ENCODE measurements around the gene MINPP1.

MINPP1 gene

DNA sequence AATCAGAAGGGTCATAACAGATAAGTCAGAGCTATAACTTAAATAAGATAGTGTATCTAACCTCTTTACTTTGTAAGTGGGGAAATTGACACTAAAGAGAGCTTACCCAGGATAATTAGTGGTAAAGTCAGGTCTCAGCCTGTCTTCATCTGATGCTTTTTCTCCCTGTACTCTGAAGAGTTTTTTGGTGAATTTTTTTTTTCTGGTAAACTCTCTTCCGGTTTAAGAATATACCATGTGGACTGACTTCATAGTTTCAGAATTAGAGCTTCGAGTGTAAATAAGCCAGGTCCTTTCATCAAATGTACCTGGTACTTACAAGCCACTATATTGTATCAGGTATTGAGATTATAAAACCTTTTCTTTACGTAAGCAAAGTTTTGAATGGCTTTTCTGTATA, 6.8 kb downstream of the MINPP1 start:
- TF ChIP-seq, protein P1, sequence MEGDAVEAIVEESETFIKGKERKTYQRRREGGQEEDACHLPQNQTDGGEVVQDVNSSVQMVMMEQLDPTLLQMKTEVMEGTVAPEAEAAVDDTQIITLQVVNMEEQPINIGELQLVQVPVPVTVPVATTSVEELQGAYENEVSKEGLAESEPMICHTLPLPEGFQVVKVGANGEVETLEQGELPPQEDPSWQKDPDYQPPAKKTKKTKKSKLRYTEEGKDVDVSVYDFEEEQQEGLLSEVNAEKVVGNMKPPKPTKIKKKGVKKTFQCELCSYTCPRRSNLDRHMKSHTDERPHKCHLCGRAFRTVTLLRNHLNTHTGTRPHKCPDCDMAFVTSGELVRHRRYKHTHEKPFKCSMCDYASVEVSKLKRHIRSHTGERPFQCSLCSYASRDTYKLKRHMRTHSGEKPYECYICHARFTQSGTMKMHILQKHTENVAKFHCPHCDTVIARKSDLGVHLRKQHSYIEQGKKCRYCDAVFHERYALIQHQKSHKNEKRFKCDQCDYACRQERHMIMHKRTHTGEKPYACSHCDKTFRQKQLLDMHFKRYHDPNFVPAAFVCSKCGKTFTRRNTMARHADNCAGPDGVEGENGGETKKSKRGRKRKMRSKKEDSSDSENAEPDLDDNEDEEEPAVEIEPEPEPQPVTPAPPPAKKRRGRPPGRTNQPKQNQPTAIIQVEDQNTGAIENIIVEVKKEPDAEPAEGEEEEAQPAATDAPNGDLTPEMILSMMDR (IDR thresholded peaks at IDR 0.05; ENCODE audit: borderline replicate concordance, insufficient read depth, low read depth, low read length), result no peak
- no peak overlapping the region for H3K4me3 ChIP-seq (ENCODE audit: low read depth, low read length)

GRCh38 chr10:87518937-87519336, 14.2 kb downstream of the MINPP1 start:
- H3K4me3 ChIP-seq (ENCODE audit: low read depth, low read length), result no peak overlapping the region
- TF ChIP-seq, protein P1 (IDR thresholded peaks at IDR 0.05; ENCODE audit: borderline replicate concordance, insufficient read depth, low read depth, low read length), result no peak

- TF ChIP-seq, protein P1 (IDR thresholded peaks at IDR 0.05; ENCODE audit: borderline replicate concordance, insufficient read depth, low read depth, low read length), result no peak
- H3K4me3 ChIP-seq (ENCODE audit: low read depth, low read length), result no peak overlapping the region
Observed at GRCh38 chr10:87519582-87519981, 14.9 kb downstream of the MINPP1 start.

GRCh38 chr10:87523731-87524130, 19.0 kb downstream of the MINPP1 start:
- TF ChIP-seq, protein P1 (IDR thresholded peaks at IDR 0.05; ENCODE audit: borderline replicate concordance, insufficient read depth, low read depth, low read length), result no peak
- no peak overlapping the region for H3K4me3 ChIP-seq (ENCODE audit: low read depth, low read length)

DNA sequence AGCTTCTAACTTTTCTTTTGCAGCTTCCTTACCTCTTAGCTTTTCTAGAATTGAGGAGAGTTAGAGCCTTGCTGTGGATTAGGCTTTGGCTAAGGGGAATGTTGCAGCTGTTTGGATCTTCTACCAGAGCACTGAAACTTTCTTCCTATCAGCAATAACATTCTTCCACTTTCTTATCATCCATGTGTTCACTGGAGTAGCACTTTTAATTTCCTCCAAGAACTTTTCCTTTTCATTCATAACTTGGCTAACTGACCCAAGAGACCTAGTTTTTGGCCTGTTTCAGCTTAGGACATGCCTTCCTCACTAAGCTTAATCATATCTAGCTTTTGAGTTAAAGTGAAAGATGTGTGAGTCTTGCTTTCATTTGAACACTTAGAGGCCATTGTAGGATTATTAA, 19.6 kb downstream of the MINPP1 start:
- no peak overlapping the region for H3K4me3 ChIP-seq (ENCODE audit: low read depth, low read length)
- TF ChIP-seq, protein P1 (IDR thresholded peaks at IDR 0.05; ENCODE audit: borderline replicate concordance, insufficient read depth, low read depth, low read length), result no peak

- TF ChIP-seq, protein P1 (IDR thresholded peaks at IDR 0.05; ENCODE audit: borderline replicate concordance, insufficient read depth, low read depth, low read length), result no peak
Observed at GRCh38 chr10:87531908-87532622, 27.4 kb downstream of the MINPP1 start.

GRCh38 chr10:87532696-87533095, 28.0 kb downstream of the MINPP1 start:
- H3K4me3 ChIP-seq (ENCODE audit: low read depth, low read length), result no peak overlapping the region
- TF ChIP-seq, protein P1 (IDR thresholded peaks at IDR 0.05; ENCODE audit: borderline replicate concordance, insufficient read depth, low read depth, low read length), result no peak

More at GRCh38 chr10:87531908-87532622, 27.4 kb downstream of the MINPP1 start:
- no peak overlapping the region for H3K4me3 ChIP-seq (ENCODE audit: low read depth, low read length)
